ENCODE measurements around the gene TMEM121B.

Gene TMEM121B

GRCh38 chr22:17112491-17113042 is 8.6 kb downstream of the TMEM121B start:
- Histone ChIP-seq H3K9me2 (ENCODE audit: low read depth, low read length) (no peaks in the 10 kb centered on the region), H3K4me1 (ENCODE audit: insufficient read depth, low read length, severe bottlenecking) (no peaks in the 10 kb centered on the region), H3K27me3 (ENCODE audit: insufficient read depth, low read length) (0 out of 2 replicates have a peak, but pooled peaks cover 4% of the 10 kb centered on the region), H3K9me3 (ENCODE audit: low read length) (no peaks in the 10 kb centered on the region), H3K36me3 (ENCODE audit: insufficient read depth, low read length) (peaks cover 13% of the 10 kb centered on the region), H3K9ac (ENCODE audit: low read length) (no peak overlapping the region), H3K79me2 (ENCODE audit: insufficient read depth, low read length) (no peaks in the 10 kb centered on the region), H3K4me3 (ENCODE audit: low read depth, low read length, poor library complexity, severe bottlenecking) (no peak overlapping the region), H4K20me1 (ENCODE audit: insufficient read depth, low read length) (no peaks in the 10 kb centered on the region), H3K27ac (ENCODE audit: low read depth, low read length, poor library complexity, severe bottlenecking) (no peak overlapping the region), H3F3A (ENCODE audit: insufficient read depth, low read length) (no peaks in the 10 kb centered on the region), H3K4me2 (ENCODE audit: low read length) (no peak overlapping the region), H2AFZ (ENCODE audit: low read length) (no peak overlapping the region)
- TF ChIP-seq CTCF (IDR thresholded peaks at IDR 0.05; ENCODE audit: low read length) (no peak), EZH2 (IDR thresholded peaks at IDR 0.05; ENCODE audit: borderline replicate concordance, low read length) (no peak)

- no peak overlapping the region for H3K9ac ChIP-seq (ENCODE audit: low read length)
- H3K4me2 ChIP-seq (ENCODE audit: low read length) = no peak overlapping the region
- H3K36me3 ChIP-seq (ENCODE audit: insufficient read depth, low read length) = peaks cover 13% of the 10 kb centered on the region
These were observed 10.2 kb downstream of the TMEM121B start for GRCh38 chr22:17110791-17111550.

GRCh38 chr22:17109976-17110375 is 11.2 kb downstream of the TMEM121B start:
- Histone ChIP-seq H3K27ac (ENCODE audit: low read depth, low read length, poor library complexity, severe bottlenecking) (no peak overlapping the region), H3K36me3 (ENCODE audit: insufficient read depth, low read length) (peaks cover 13% of the 10 kb centered on the region), H4K20me1 (ENCODE audit: insufficient read depth, low read length) (no peaks in the 10 kb centered on the region), H3F3A (ENCODE audit: insufficient read depth, low read length) (no peaks in the 10 kb centered on the region), H3K4me1 (ENCODE audit: insufficient read depth, low read length, severe bottlenecking) (no peaks in the 10 kb centered on the region), H3K4me3 (ENCODE audit: low read depth, low read length, poor library complexity, severe bottlenecking) (no peak overlapping the region), H2AFZ (ENCODE audit: low read length) (no peak overlapping the region), H3K9ac (ENCODE audit: low read length) (no peak overlapping the region), H3K9me2 (ENCODE audit: low read depth, low read length) (no peaks in the 10 kb centered on the region), H3K79me2 (ENCODE audit: insufficient read depth, low read length) (no peaks in the 10 kb centered on the region), H3K27me3 (ENCODE audit: insufficient read depth, low read length) (no peaks in the 10 kb centered on the region), H3K9me3 (ENCODE audit: low read length) (no peaks in the 10 kb centered on the region), H3K4me2 (ENCODE audit: low read length) (no peak overlapping the region)
- TF ChIP-seq EZH2 (IDR thresholded peaks at IDR 0.05; ENCODE audit: borderline replicate concordance, low read length) (no peak), CTCF (IDR thresholded peaks at IDR 0.05; ENCODE audit: low read length) (no peak)

More at GRCh38 chr22:17110791-17111550, 10.2 kb downstream of the TMEM121B start:
- Histone ChIP-seq H4K20me1 (ENCODE audit: insufficient read depth, low read length) (no peaks in the 10 kb centered on the region), H3K27ac (ENCODE audit: low read depth, low read length, poor library complexity, severe bottlenecking) (no peak overlapping the region), H3K79me2 (ENCODE audit: insufficient read depth, low read length) (no peaks in the 10 kb centered on the region), H3K9me3 (ENCODE audit: low read length) (no peaks in the 10 kb centered on the region), H3K27me3 (ENCODE audit: insufficient read depth, low read length) (0 out of 2 replicates have a peak, but pooled peaks cover 4% of the 10 kb centered on the region), H3K4me1 (ENCODE audit: insufficient read depth, low read length, severe bottlenecking) (no peaks in the 10 kb centered on the region), H2AFZ (ENCODE audit: low read length) (no peak overlapping the region), H3F3A (ENCODE audit: insufficient read depth, low read length) (no peaks in the 10 kb centered on the region), H3K9me2 (ENCODE audit: low read depth, low read length) (no peaks in the 10 kb centered on the region), H3K4me3 (ENCODE audit: low read depth, low read length, poor library complexity, severe bottlenecking) (no peak overlapping the region)
- TF ChIP-seq CTCF (IDR thresholded peaks at IDR 0.05; ENCODE audit: low read length) (no peak), EZH2 (IDR thresholded peaks at IDR 0.05; ENCODE audit: borderline replicate concordance, low read length) (no peak)
